ENCODE results near the gene SLC22A15.
A peak's percentile ranks its signal among the peaks of the same experiment; 100 is the strongest.
"Not testable (repeated sequence)": the region's sequence is repeated elsewhere in the genome, so short reads cannot be mapped to it uniquely, and the experiment has no call there.

Gene SLC22A15

DNA sequence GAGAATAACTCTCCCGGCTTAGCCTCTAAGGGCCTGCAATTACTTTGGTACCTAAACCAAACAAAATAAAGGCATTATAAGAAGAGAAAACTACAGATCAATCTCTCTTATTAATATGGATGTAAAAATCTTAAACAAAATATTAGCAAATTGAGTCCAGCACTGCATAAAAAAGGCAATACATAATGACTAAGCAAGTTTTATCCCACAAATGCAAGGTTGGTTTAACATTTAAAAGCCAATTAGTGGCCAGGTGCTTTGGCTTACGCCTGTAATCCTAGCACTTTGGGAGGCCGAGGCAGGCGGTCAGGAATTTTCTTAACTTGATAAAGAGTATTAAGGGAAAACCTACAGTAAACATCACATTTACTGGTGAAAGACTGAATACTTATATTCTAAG is 67.8 kb downstream of the SLC22A15 start:
- no peak for DNase-seq

GRCh38 chr1:116046933-116047332 is 70.6 kb downstream of the SLC22A15 start:
- not testable (repeated sequence) for DNase-seq

- not testable (repeated sequence) for DNase-seq
Measured at GRCh38 chr1:116051896-116052295, 75.6 kb downstream of the SLC22A15 start.

- DNase-seq, result no peak
Measured at GRCh38 chr1:116062201-116062600, 85.9 kb downstream of the SLC22A15 start.

GRCh38 chr1:116064616-116065015 is 88.3 kb downstream of the SLC22A15 start:
- DNase-seq, result peak; percentile 20

- DNase-seq, result no peak
Measured at GRCh38 chr1:116066868-116067565, 90.7 kb downstream of the SLC22A15 start.

DNA sequence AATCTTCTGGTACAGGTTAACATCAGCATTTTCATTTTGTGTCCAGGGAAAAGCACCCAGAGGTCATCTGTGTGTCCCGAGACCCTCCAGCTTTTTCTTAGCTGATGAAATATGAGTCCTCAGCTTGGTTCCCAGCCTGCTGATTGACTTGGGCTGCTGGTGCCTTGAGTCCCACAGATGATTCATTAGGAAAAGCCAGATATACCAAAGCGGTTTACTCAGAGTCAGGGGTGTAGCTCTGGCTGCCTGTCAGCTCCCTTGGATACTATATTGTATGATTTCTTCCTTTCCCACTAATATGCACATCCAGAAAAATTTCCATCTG is 91.2 kb downstream of the SLC22A15 start:
- DNase-seq, result no peak

- no peak for DNase-seq
Measured at GRCh38 chr1:116075575-116075974, 99.3 kb downstream of the SLC22A15 start.

DNA sequence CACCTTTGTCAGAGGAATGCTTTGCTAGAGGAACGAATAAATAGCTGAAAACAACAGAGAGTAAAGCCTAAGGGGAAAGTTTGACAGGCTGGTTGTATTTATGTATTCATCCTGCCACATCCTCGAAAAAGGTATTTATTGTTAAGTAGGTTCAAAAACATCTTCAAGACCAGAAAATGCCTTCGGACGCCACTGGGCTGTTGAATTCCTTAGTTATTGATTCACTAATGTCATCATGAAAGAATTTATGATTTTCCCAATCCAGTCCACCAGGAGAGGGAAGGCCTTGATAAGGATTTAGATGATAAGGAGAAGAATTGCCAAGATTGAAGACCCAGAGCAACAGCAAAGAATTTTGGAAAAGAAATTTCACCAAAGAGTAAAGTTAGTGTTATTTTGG is 99.7 kb downstream of the SLC22A15 start:
- DNase-seq, result no peak

DNA sequence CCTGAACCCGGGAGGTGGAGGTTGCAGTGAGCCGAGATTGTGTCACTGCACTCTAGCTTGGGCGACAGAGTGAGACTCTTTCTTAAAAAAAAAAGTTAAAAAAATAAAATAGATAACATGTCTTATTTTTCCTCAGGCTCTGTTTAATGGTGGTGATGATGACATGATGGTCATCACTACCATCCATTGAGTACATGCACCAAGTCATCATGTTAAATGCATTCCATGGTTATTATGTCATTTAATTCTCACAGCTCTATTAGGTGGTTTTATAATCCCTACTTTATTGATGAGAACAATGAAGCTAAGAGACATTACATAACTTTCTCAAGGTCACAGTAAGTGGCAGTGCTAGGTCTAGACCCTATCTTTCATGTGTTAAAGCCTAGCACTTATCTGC is 100.5 kb downstream of the SLC22A15 start:
- DNase-seq, result no peak

DNA sequence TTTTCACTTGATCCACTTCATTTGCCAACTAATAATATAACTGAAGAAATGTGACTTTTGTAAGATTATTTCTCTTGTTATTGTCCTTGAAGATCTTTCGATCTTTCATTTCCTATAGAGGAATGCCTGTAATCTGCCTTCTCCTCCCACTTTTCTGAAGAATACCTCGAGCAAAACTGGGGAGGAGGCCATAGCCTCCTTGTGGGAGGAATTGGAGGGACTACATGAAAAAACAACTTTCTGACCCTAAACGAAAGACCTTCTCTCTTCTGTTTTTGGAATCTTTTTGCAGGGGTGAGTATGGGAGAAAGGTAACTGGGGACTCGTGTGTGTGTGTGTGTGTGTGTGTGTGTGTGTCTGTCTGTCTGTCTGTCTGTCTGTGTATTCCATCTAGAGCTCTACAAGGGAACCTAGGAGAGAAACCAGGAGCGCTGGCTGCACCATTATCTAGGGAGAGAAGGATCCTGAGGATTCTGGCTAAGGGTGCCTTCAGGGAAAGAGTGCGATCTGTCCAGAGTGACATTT is 102.4 kb downstream of the SLC22A15 start:
- no peak for DNase-seq

DNA sequence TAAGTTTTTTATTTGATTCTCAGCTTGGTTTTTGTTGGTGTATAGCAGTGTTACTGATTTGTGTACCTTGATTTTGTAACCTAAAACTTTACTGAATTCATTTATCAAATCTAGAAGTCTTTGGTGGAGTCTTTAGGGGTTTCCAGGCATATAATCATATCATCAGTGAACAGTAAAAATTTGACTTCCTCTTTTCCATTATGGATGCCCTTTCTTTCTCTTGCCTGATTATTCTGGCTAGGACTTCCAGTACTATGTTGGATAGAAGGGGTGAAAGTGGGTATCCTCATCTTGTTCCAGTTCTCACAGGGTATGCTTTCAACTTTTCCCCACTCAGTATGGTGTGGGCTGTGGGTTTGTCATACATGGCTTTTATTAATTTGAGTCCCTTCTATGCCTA is 111.3 kb downstream of the SLC22A15 start:
- DNase-seq, result no peak

DNA sequence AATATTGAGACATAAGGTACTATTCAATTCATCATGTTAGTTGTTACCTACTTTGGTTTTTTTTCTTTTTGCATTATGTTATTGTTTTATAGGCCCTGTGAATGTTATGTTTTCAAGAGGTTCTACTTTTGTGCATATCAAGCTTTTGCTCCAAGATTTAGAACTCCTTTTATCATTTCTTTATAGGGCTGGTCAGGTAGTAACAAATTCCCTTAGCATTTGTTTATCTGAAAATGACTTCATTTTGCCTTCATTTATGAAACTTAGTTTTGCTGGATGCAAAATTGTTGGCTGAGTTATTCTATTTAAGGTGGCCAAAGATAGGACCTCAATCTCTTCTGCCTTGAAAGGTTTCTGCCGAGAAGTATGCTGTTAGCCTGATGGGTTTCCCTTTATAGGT is 113.6 kb downstream of the SLC22A15 start:
- DNase-seq, result no peak

- no peak for DNase-seq
Measured at GRCh38 chr1:116091083-116091482, 114.8 kb downstream of the SLC22A15 start.

GRCh38 chr1:116092752-116093489 is 116.6 kb downstream of the SLC22A15 start:
- peak; percentile 20 for DNase-seq

DNA sequence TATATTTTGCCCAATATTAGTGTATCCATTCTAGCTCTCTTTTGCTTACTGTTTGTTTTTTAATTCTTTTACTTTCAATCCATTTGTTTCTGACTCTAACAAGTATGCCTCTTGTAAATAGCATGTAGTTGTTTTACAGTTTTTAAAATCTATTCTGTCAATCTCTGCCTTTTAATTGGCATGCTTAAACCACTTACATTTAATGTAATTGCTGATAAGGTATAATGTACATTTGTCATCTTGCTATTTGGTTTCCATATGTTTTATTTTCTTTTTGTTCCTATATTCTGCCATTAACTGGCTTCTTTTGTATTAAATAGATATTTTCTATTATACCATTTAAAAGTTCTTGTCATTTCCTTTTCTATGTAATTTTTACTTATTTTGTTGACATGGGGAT is 118.7 kb downstream of the SLC22A15 start:
- no peak for DNase-seq

- DNase-seq, result no peak
Measured at GRCh38 chr1:116096013-116096618, 119.8 kb downstream of the SLC22A15 start.

GRCh38 chr1:116097626-116098025 is 121.3 kb downstream of the SLC22A15 start:
- peak; percentile 84 for DNase-seq

- DNase-seq, result no peak
Measured at GRCh38 chr1:116099379-116099778, 123.1 kb downstream of the SLC22A15 start.

GRCh38 chr1:116099919-116100318 is 123.6 kb downstream of the SLC22A15 start:
- DNase-seq, result no peak

GRCh38 chr1:116104667-116105066 is 128.4 kb downstream of the SLC22A15 start:
- no peak for DNase-seq

GRCh38 chr1:116105996-116106395 is 129.7 kb downstream of the SLC22A15 start:
- no peak for DNase-seq

- no peak for DNase-seq
Measured at GRCh38 chr1:116106646-116107045, 130.3 kb downstream of the SLC22A15 start.

- DNase-seq, result no peak
Measured at GRCh38 chr1:116107371-116107770, 131.1 kb downstream of the SLC22A15 start.

Data from hematopoietic multipotent progenitor cell treated with erythropoietin and hydrocortisone succinate and interleukin-3 and kit ligand, for 8 days (in vitro differentiated cells).